GM13976 (cell line): ENCODE measurements around the gene RNF212.
A peak's percentile ranks its signal among the peaks of the same experiment; 100 is the strongest.

Experiments used
- DNase-seq: peaks from one replicate; pipeline ENCODE4 v3.0.0; 2012; ENCODE audit warnings: low spot score
- CTCF ChIP-seq: IDR thresholded peaks from 2 replicates; pipeline ENCODE4 v1.5.1; 2012; ENCODE audit warnings: borderline replicate concordance, mild to moderate bottlenecking; ENCODE audit not compliant: insufficient read depth; ENCODE audit errors: extremely low read depth, missing control alignments, control extremely low read depth
- in situ Hi-C: fragments of 300-500 bp; cut with MboI; formaldehyde crosslinking; loops from one replicate; pipeline ENCODE4 v1.12.0; 2022; ENCODE audit warnings: low sequenced_read_pairs, mixed read lengths, inconsistent platforms; ENCODE audit not compliant: unreplicated experiment

Gene RNF212

GRCh38 chr4:1074077-1074476 is 39.3 kb downstream of the RNF212 start:
- no peak for TF ChIP-seq CTCF
- in situ Hi-C loops: no loop called here
- DNase-seq: no peak

- DNase-seq: peak; percentile 73
- TF ChIP-seq CTCF: peak; percentile 47
- in situ Hi-C loops: no loop called here
These were observed 40.4 kb downstream of the RNF212 start for GRCh38 chr4:1072830-1073446.

DNA sequence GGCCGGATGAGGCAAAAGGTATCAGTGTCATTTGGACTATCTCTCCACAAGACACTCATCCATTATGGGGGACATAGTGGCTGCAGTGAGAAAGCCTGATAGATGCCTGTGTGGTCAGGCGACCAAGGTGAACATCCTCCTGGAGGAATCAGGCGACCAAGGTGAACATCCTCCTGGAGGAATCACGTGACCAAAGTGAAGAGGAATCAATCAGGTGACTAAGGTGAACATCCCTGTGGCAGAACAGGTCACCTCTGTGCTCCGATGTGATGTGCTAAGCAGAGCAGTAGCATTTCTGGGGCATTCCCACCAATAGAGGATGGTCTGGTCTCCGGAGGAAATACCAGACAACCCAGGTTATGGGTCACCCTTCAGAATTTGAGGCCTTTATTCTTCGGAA is 44.0 kb downstream of the RNF212 start:
- DNase-seq: no peak
- no peak for TF ChIP-seq CTCF
- in situ Hi-C loops: no loop called here

GRCh38 chr4:1065732-1066131 is 47.6 kb downstream of the RNF212 start:
- in situ Hi-C loops: no loop called here
- DNase-seq: no peak
- no peak for TF ChIP-seq CTCF

DNA sequence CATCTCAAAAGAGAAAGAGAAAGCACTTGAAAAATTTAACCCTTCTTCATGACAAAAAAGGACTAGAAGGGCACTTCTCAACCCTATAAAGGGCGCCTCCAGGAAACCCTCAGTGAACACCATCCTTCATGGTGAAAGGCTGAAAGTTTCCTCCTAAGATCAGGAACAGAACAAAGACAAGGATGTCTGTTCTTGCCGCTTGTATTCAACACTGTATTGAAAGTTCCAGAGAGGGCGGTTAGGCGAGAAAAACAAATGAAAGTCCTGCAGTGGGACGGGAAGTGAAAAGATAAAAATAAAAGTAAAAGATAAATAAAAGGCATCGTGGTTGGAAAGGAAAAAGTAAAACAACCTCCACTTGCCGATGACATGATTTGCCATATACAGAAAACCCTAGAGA is 50.9 kb downstream of the RNF212 start:
- DNase-seq: no peak
- no peak for TF ChIP-seq CTCF
- in situ Hi-C loops: no loop called here

- TF ChIP-seq CTCF: no peak
- no peak for DNase-seq
- in situ Hi-C loops: no loop called here
These were observed 51.6 kb downstream of the RNF212 start for GRCh38 chr4:1061760-1062159.

DNA sequence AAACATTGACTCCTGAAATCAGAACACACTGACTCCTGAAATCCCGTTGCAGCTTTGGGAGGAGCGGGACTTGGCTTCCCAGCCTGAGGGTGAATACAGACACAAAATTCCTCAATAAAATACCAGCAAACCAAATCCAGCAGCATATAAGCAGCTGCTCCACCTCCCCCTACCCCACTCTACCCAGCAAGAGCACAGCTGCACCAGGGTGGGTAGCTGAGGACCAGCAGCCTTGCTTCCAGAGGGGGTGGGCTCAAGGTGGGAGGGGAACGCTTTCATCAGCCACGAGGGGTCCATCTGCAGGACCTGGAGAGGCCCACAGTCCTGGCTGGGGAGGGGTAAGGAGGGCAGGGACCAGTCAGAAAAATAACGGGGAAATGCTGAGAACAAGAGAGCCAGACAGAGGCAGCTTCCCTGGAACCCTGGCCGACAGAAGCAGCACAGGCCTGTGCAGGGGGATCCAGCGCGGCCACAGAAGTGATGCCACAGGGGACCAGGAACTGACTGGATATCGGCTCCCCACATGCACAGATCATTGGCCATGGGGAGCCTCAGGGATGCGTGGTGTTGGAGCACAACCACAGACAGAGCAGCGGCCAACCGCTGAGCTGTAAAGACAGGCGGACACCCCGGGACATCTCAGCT is 52.2 kb downstream of the RNF212 start:
- TF ChIP-seq CTCF: no peak
- in situ Hi-C loops: no loop called here
- no peak for DNase-seq
